Mesenchymal stem cell (in vitro differentiated cells and primary cell): ENCODE results near the gene GEMIN5.

Experiments
- DNase-seq: peaks from one replicate; pipeline ENCODE4 v3.0.0-alpha.2; 2013
- H2AFZ ChIP-seq: one replicate; pipeline ENCODE4 v1.6.1; 2013; ENCODE audit warnings: low read depth, mild to moderate bottlenecking, control low read depth, inconsistent platforms, low read length, moderate library complexity
- H2AK5ac ChIP-seq: 2 replicates; pipeline ENCODE4 v1.6.1; 2013; ENCODE audit warnings: low read length, moderate library complexity, mild to moderate bottlenecking, inconsistent platforms; ENCODE audit not compliant: severe bottlenecking
- H2BK120ac ChIP-seq: one replicate; pipeline ENCODE4 v1.6.1; 2013; ENCODE audit warnings: low read depth, mild to moderate bottlenecking, inconsistent platforms, low read length, moderate library complexity
- H2BK12ac ChIP-seq, 2 experiments: one replicate each; pipeline ENCODE4 v1.6.1; 2013; ENCODE audit warnings: inconsistent platforms in 2 of 2, low read length in 2 of 2, mild to moderate bottlenecking in 2 of 2, moderate library complexity in 2 of 2, control low read depth in 1 of 2
- H2BK15ac ChIP-seq: one replicate; pipeline ENCODE4 v1.6.1; 2013; ENCODE audit warnings: mild to moderate bottlenecking, low read depth, inconsistent platforms; ENCODE audit not compliant: poor library complexity, severe bottlenecking
- H2BK5ac ChIP-seq: 2 replicates; pipeline ENCODE4 v1.6.1; 2013; ENCODE audit warnings: low read depth, mild to moderate bottlenecking, low read length, control low read depth, inconsistent platforms; ENCODE audit not compliant: poor library complexity, severe bottlenecking
- H3K14ac ChIP-seq, 2 experiments: one replicate each; pipeline ENCODE4 v1.6.1; 2013; ENCODE audit warnings: inconsistent platforms in 2 of 2, low read length in 2 of 2, control low read depth in 1 of 2, mild to moderate bottlenecking in 1 of 2, moderate library complexity in 1 of 2
- H3K18ac ChIP-seq, 2 experiments: one replicate each; pipeline ENCODE4 v1.6.1; 2013; ENCODE audit warnings: inconsistent platforms in 2 of 2, low read length in 2 of 2, control low read depth in 1 of 2, low read depth in 1 of 2, mild to moderate bottlenecking in 1 of 2
- H3K23ac ChIP-seq, 2 experiments: one replicate each; pipeline ENCODE4 v1.6.1; 2013; ENCODE audit warnings: inconsistent platforms in 2 of 2, low read length in 2 of 2, mild to moderate bottlenecking in 2 of 2, moderate library complexity in 2 of 2, control low read depth in 1 of 2
- H3K27ac ChIP-seq: 2 replicates; pipeline ENCODE4 v1.5.1; 2013; ENCODE audit warnings: mild to moderate bottlenecking, moderate library complexity, low read length, control low read depth, inconsistent platforms; ENCODE audit not compliant: poor library complexity, severe bottlenecking
- H3K27me3 ChIP-seq, 2 experiments: 2 replicates each; pipeline versions ENCODE4 v1.6.1 to v1.7.0; 2013; ENCODE audit warnings: low read length in 2 of 2, mild to moderate bottlenecking in 2 of 2, moderate library complexity in 2 of 2, control low read depth in 1 of 2, inconsistent platforms in 1 of 2; ENCODE audit not compliant: control insufficient read depth in 1 of 2, insufficient read depth in 1 of 2
- H3K36me3 ChIP-seq, 2 experiments: 2 replicates each; pipeline versions ENCODE4 v1.6.1 to v1.7.0; 2013; ENCODE audit warnings: low read length in 2 of 2, control low read depth in 1 of 2, inconsistent platforms in 1 of 2, low read depth in 1 of 2, mild to moderate bottlenecking in 1 of 2; ENCODE audit not compliant: insufficient read depth in 2 of 2, control insufficient read depth in 1 of 2
- H3K4ac ChIP-seq, 2 experiments: one replicate each; pipeline ENCODE4 v1.6.1; 2013; ENCODE audit warnings: inconsistent platforms in 2 of 2, low read length in 2 of 2, mild to moderate bottlenecking in 2 of 2, moderate library complexity in 2 of 2, control low read depth in 1 of 2, low read depth in 1 of 2
- H3K4me1 ChIP-seq: 2 replicates; pipeline ENCODE4 v1.6.1; 2013; ENCODE audit warnings: low read depth, low read length, control low read depth; ENCODE audit not compliant: control insufficient read depth, insufficient read depth
- H3K4me2 ChIP-seq: 2 replicates; pipeline ENCODE4 v1.6.1; 2013; ENCODE audit warnings: low read length, mild to moderate bottlenecking, inconsistent platforms; ENCODE audit not compliant: poor library complexity, severe bottlenecking
- H3K4me3 ChIP-seq, 2 experiments: 2 replicates each; pipeline versions ENCODE4 v1.5.1 to v1.7.0; 2013; ENCODE audit warnings: low read length in 2 of 2, mild to moderate bottlenecking in 2 of 2, control low read depth in 1 of 2, low read depth in 1 of 2; ENCODE audit not compliant: insufficient read depth in 1 of 2
- H3K79me1 ChIP-seq: replicated peaks from 2 replicates; pipeline ENCODE4 v1.6.1; 2013; ENCODE audit warnings: mild to moderate bottlenecking, control low read depth, low read length, inconsistent platforms; ENCODE audit not compliant: poor library complexity, severe bottlenecking
- H3K9ac ChIP-seq: 2 replicates; pipeline ENCODE4 v1.7.0; 2013; ENCODE audit warnings: mild to moderate bottlenecking, low read length, moderate library complexity
- H3K9me3 ChIP-seq: 2 replicates; pipeline ENCODE4 v1.7.0; 2013; ENCODE audit warnings: mild to moderate bottlenecking, low read length; ENCODE audit not compliant: control insufficient read depth
- H4K8ac ChIP-seq: one replicate; pipeline ENCODE4 v1.6.1; 2013; ENCODE audit warnings: inconsistent platforms, mild to moderate bottlenecking, low read length, moderate library complexity
- H4K91ac ChIP-seq: one replicate; pipeline ENCODE4 v1.6.1; 2013; ENCODE audit warnings: mild to moderate bottlenecking, low read length, inconsistent platforms
- WGBS: methylation state at CpG from one replicate; pipeline ENCODE4 v1.1.7; 2013; ENCODE audit warnings: mixed read lengths; 5-methylcytosine and 5-hydroxymethylcytosine counted together

Gene GEMIN5

GRCh38 chr5:154896562-154897165 lies 41.3 kb downstream of the GEMIN5 start:
- Histone ChIP-seq H3K9me3 (no peaks in the 10 kb centered on the region), H2AFZ (no peak overlapping the region), H4K8ac (no peak overlapping the region), H3K18ac (no peak overlapping the region), H2AK5ac (no peak overlapping the region), H3K27me3 (no peaks in the 10 kb centered on the region), H3K23ac (no peak overlapping the region), H2BK5ac (no peak overlapping the region), H3K4me2 (no peak overlapping the region), H3K36me3 (peaks cover 36 to 87% of the 10 kb centered on the region in 2 experiments), H3K9ac (no peak overlapping the region), H3K27ac (no peak overlapping the region), H3K14ac (no peak overlapping the region), H3K79me1 (peaks cover 2% of the 10 kb centered on the region), H2BK15ac (no peak overlapping the region), H3K4me1 (peaks cover under 1% of the 10 kb centered on the region), H3K4me3 (no peak overlapping the region), H3K4ac (no peak overlapping the region), H2BK12ac (no peak overlapping the region), H4K91ac (no peak overlapping the region), H2BK120ac (no peak overlapping the region)
- no peak for DNase-seq

GRCh38 chr5:154895606-154896561 lies 42.1 kb downstream of the GEMIN5 start:
- Histone ChIP-seq H3K23ac (no peak overlapping the region), H3K9me3 (no peaks in the 10 kb centered on the region), H2BK12ac (no peak overlapping the region), H3K9ac (no peak overlapping the region), H4K8ac (no peak overlapping the region), H4K91ac (no peak overlapping the region), H2BK120ac (no peak overlapping the region), H3K4me2 (no peak overlapping the region), H3K36me3 (peaks cover 44 to 87% of the 10 kb centered on the region in 2 experiments), H2AFZ (no peak overlapping the region), H2BK15ac (no peak overlapping the region), H3K4me1 (no peaks in the 10 kb centered on the region), H2BK5ac (no peak overlapping the region), H3K79me1 (peaks cover 2% of the 10 kb centered on the region), H3K14ac (no peak overlapping the region), H2AK5ac (no peak overlapping the region), H3K18ac (no peak overlapping the region), H3K4ac (no peak overlapping the region), H3K4me3 (no peak overlapping the region), H3K27me3 (no peaks in the 10 kb centered on the region), H3K27ac (no peak overlapping the region)
- DNase-seq: no peak
- WGBS: 94% methylated on average over 9 of the region's 14 CpGs

GRCh38 chr5:154893381-154893780 lies 44.6 kb downstream of the GEMIN5 start:
- peaks cover 8% of the 10 kb centered on the region for H3K9me3 ChIP-seq
- H3K4ac ChIP-seq: no peak overlapping the region
- no peak overlapping the region for H2BK12ac ChIP-seq
- peaks cover 46 to 87% of the 10 kb centered on the region in 2 experiments for H3K36me3 ChIP-seq
- no peak overlapping the region for H3K4me3 ChIP-seq
- H3K9ac ChIP-seq: no peak overlapping the region
- H4K91ac ChIP-seq: no peak overlapping the region
- no peak overlapping the region for H4K8ac ChIP-seq
- no peaks in the 10 kb centered on the region for H3K27me3 ChIP-seq
- H3K4me1 ChIP-seq: no peaks in the 10 kb centered on the region
- no peak overlapping the region for H2BK5ac ChIP-seq
- H3K18ac ChIP-seq: no peak overlapping the region
- no peak overlapping the region for H3K27ac ChIP-seq
- no peak overlapping the region for H3K14ac ChIP-seq
- no peak overlapping the region for H2AFZ ChIP-seq
- no peak overlapping the region for H3K23ac ChIP-seq
- H2AK5ac ChIP-seq: no peak overlapping the region
- H3K79me1 ChIP-seq: no peaks in the 10 kb centered on the region
- H2BK15ac ChIP-seq: no peak overlapping the region
- DNase-seq: no peak
- H2BK120ac ChIP-seq: no peak overlapping the region
- H3K4me2 ChIP-seq: no peak overlapping the region
- 93% methylated on average over 3 of the region's 5 CpGs for WGBS

- no peak overlapping the region for H3K4me3 ChIP-seq
- H2BK15ac ChIP-seq: no peak overlapping the region
- H3K27ac ChIP-seq: no peak overlapping the region
- no peak for DNase-seq
- H3K14ac ChIP-seq: no peak overlapping the region
- no peak overlapping the region for H3K4me2 ChIP-seq
- WGBS: 83% methylated on average over 13 of the region's 13 CpGs
- H3K9me3 ChIP-seq: peaks cover 17% of the 10 kb centered on the region
- no peak overlapping the region for H4K91ac ChIP-seq
- no peak overlapping the region for H4K8ac ChIP-seq
- H3K9ac ChIP-seq: no peak overlapping the region
- no peak overlapping the region for H2BK120ac ChIP-seq
- H2BK12ac ChIP-seq: no peak overlapping the region
- H3K4me1 ChIP-seq: no peaks in the 10 kb centered on the region
- no peak overlapping the region for H3K18ac ChIP-seq
- H2AK5ac ChIP-seq: no peak overlapping the region
- H2BK5ac ChIP-seq: no peak overlapping the region
- H2AFZ ChIP-seq: no peak overlapping the region
- H3K36me3 ChIP-seq: peaks cover 43 to 89% of the 10 kb centered on the region in 2 experiments
- no peaks in the 10 kb centered on the region for H3K27me3 ChIP-seq
- H3K23ac ChIP-seq: no peak overlapping the region
- no peaks in the 10 kb centered on the region for H3K79me1 ChIP-seq
- H3K4ac ChIP-seq: no peak overlapping the region
Measured at GRCh38 chr5:154892369-154892771, 45.6 kb downstream of the GEMIN5 start.
